Nephron progenitor cell (in vitro differentiated cells): ENCODE data around the gene CFAP58.
A peak's percentile ranks its signal among the peaks of the same experiment; 100 is the strongest.

ENCODE experiments used
- DNase-seq: peaks from one replicate; pipeline ENCODE4 v3.0.0; 2021
- H3K27ac Mint-ChIP-seq: 2 replicates; pipeline ENCODE4 v1.8.0; 2021; ENCODE audit warnings: mild to moderate bottlenecking, moderate library complexity, mixed read lengths
- H3K27me3 Mint-ChIP-seq: 2 replicates; pipeline ENCODE4 v1.8.0; 2021; ENCODE audit warnings: mild to moderate bottlenecking, low read depth, mixed read lengths; ENCODE audit not compliant: poor library complexity
- H3K36me3 Mint-ChIP-seq: 2 replicates; pipeline ENCODE4 v1.8.0; 2021; ENCODE audit warnings: low read depth, mixed read lengths
- H3K4me1 Mint-ChIP-seq: 2 replicates; pipeline ENCODE4 v1.8.0; 2021; ENCODE audit warnings: mixed read lengths
- H3K4me3 Mint-ChIP-seq: 2 replicates; pipeline ENCODE4 v1.8.0; 2021; ENCODE audit warnings: mild to moderate bottlenecking, moderate library complexity, mixed read lengths
- H3K9me3 Mint-ChIP-seq: 2 replicates; pipeline ENCODE4 v1.8.0; 2021; ENCODE audit warnings: mild to moderate bottlenecking, moderate library complexity, mixed read lengths
- TF ChIP-seq, protein P1 (sequence below): fragments of 200-600 bp; sonication (generic); IDR thresholded peaks from 2 replicates; pipeline ENCODE4 v1.5.0; 2021; ENCODE audit warnings: antibody characterized with exemption

Gene CFAP58

DNA sequence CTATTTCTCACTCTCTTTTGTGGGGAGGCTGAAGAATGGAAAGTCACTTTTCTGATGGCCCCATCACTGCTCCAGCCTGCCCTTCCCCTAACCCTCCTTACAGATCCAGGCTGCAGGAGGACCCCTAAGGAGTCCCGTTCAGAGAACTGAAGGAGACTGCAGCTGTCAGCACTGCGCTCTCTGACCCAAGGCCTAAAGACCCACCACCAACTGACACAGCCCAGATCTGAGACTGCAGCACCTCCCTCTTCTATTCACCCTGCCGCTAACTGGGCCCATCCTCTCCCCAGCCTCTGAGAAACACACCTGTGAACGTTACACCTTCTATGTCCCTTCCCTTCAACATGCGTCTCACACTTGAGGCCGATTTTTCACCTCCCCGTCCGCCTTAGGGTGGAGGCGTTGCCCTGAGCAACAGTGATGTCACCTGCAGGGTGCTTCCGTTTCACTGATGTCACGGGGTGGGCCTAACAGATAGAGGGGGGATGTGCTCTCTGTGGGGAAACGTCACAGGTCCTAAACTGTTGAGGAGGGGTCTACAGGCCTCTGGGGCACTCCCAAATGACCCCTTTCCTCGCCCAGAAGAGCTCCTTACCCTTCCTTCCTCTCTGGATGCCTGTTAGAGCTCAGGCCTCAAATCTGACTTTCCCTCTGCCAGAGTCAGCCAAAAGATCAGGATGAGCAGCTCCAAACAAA, 20.5 kb upstream of the CFAP58 start:
- DNase-seq = no peak
- H3K4me3 Mint-ChIP-seq = peak overlapping the region; percentile 51

DNA sequence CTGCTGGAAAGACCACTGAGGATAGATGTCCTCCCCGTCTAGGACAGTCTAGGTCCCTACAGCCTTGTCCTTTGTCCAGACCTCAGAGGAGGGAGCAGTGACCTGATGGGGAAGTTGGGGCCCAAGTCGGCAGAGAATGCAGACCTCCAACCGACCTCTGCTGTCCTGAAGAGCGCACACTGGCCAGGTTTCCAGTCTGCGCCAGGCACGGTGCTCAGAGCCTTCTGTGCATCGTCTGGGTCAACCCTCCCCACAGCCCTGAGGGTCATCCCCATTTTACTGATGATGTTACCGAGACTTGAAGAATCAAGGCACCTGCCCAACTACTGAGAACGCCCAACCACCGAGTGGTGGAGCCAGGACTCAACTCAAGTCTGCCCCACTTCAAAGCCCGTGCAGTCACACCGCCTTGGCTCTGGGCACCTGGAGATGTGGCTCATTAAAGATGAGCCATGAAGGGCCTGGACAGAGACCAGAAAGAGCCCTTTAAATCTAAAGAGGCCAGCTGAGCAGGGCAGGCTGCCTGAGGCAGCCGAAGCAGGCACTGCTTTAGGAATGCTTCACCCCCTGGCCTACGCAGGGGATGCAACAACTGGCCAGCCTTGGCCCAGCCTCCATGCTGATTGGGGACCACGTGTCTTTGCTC, 19.8 kb upstream of the CFAP58 start:
- Mint-ChIP-seq H3K27me3 (peaks cover 3% of the 10 kb centered on the region), H3K36me3 (no peaks in the 10 kb centered on the region), H3K4me1 (peaks cover 87% of the 10 kb centered on the region), H3K9me3 (no peaks in the 10 kb centered on the region), H3K4me3 (peak overlapping the region; percentile 51), H3K27ac (peak overlapping the region; percentile 50)
- TF ChIP-seq, protein P1, sequence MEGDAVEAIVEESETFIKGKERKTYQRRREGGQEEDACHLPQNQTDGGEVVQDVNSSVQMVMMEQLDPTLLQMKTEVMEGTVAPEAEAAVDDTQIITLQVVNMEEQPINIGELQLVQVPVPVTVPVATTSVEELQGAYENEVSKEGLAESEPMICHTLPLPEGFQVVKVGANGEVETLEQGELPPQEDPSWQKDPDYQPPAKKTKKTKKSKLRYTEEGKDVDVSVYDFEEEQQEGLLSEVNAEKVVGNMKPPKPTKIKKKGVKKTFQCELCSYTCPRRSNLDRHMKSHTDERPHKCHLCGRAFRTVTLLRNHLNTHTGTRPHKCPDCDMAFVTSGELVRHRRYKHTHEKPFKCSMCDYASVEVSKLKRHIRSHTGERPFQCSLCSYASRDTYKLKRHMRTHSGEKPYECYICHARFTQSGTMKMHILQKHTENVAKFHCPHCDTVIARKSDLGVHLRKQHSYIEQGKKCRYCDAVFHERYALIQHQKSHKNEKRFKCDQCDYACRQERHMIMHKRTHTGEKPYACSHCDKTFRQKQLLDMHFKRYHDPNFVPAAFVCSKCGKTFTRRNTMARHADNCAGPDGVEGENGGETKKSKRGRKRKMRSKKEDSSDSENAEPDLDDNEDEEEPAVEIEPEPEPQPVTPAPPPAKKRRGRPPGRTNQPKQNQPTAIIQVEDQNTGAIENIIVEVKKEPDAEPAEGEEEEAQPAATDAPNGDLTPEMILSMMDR = no peak
- DNase-seq = no peak

More for the DNA sequence above, 20.5 kb upstream of the CFAP58 start:
- peak overlapping the region; percentile 58 for H3K27ac Mint-ChIP-seq
- H3K27me3 Mint-ChIP-seq = peaks cover 3% of the 10 kb centered on the region
- H3K36me3 Mint-ChIP-seq = no peaks in the 10 kb centered on the region
- H3K4me1 Mint-ChIP-seq = peaks cover 89% of the 10 kb centered on the region
- TF ChIP-seq, protein P1 = no peak
- no peaks in the 10 kb centered on the region for H3K9me3 Mint-ChIP-seq

DNA sequence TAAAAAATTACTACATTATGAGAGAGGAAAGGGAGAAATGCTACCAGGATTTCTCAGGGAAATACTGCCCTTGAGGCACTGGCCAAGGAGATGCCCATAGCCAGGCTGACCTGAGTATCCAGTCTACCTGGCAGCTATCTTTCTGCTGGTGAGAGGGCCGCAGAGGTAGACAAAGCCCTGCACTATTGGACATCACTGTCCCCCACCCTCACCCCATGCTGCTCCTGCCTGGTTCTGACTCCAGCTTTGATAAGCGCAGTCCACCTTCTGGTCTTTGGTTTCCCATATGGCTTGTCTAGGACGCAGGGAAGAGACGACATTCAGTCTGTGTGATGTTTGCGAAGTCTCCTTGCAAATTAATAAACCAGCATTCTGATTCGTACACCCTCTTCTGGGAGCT, 19.1 kb upstream of the CFAP58 start:
- Mint-ChIP-seq H3K9me3 (no peaks in the 10 kb centered on the region), H3K27ac (no peak overlapping the region), H3K4me3 (no peak overlapping the region), H3K27me3 (peaks cover 7% of the 10 kb centered on the region), H3K4me1 (peaks cover 87% of the 10 kb centered on the region), H3K36me3 (no peaks in the 10 kb centered on the region)
- no peak for DNase-seq
- TF ChIP-seq, protein P1 = no peak

DNA sequence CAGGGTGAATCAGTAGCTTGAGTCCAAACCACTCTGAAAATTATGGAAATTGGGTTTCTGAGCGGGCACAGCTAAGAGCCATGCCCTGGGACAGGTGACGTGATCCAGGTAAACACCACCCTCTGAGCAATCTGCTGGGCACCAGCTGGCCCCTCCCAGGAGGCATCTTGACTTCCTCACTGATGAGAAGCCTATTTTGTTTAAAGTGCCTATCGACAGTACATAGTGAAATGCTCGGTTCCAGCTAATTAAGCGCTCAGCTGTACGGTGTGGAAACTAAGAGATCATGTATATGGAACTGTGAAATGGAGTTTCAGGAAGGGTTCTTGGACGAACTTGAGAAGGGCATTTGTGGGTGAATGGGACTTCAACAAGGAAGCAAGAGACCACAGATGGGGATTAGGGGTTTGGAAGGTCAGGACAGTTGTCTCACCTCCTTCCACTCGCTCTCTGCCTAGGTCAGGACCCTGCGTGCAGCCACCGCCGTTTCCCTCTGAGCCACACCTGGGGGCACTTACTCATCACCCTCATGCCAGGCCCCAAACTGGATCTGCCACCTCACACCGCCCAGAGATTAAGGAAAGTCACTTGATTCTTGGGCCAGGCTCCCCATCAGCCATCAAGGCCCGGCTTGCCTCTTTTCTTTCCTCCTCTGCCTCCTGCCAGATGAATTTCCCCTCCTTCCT, 18.5 kb upstream of the CFAP58 start:
- peaks cover 87% of the 10 kb centered on the region for H3K4me1 Mint-ChIP-seq
- H3K27me3 Mint-ChIP-seq = peaks cover 8% of the 10 kb centered on the region
- peak overlapping the region; percentile 59 for H3K4me3 Mint-ChIP-seq
- H3K27ac Mint-ChIP-seq = peak overlapping the region; percentile 51
- H3K36me3 Mint-ChIP-seq = no peaks in the 10 kb centered on the region
- no peaks in the 10 kb centered on the region for H3K9me3 Mint-ChIP-seq
- DNase-seq = no peak
- TF ChIP-seq, protein P1 = no peak

DNA sequence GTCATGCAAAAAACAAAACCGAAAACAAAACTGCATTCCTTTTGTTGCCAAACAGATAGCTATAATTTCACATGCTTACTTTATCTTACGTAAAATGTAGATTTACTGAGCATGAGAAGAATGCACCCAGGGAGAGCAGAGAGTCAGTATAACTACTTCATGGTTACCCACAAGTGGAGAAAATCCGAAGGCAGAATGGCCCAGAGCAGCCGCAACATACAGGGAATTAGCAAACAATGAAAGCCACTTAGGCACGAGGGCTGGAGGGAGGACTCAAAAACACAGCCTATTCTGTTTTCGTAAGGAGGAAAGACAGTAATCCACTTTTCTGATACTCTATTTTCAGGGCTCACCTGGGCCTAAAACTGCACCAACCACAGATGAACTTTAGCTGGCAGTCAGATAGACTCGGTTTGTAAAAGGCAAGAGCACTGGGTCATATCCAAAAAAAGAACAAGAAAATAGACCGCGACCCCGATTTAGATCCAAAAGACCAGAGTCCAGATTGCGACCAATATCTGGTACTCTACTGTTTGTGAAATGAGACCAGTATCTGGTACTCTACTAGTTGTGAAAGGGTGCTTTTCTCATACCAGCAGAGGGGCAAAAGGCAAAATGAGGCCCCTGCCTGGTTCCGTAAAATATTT, 16.7 kb upstream of the CFAP58 start:
- no peak for DNase-seq
- Mint-ChIP-seq H3K27me3 (peaks cover 8% of the 10 kb centered on the region), H3K9me3 (no peaks in the 10 kb centered on the region), H3K4me1 (peaks cover 73% of the 10 kb centered on the region), H3K36me3 (no peaks in the 10 kb centered on the region), H3K4me3 (peak overlapping the region; percentile 99), H3K27ac (peak overlapping the region; percentile 83)
- TF ChIP-seq, protein P1 = no peak
